Vagina (tissue), 2 donors: ENCODE measurements around the gene RRN3. TPM values are rescaled to one million over a fixed set of nuclear protein-coding genes. Genes with fewer than 3 reads are reported as not detected.
"Not testable (repeated sequence)": the region's sequence is repeated elsewhere in the genome, so short reads cannot be mapped to it uniquely, and the experiment has no call there.

Experiments used
- DNase-seq, 2 donors: peaks; one replicate each; pipeline ENCODE4 v3.0.0-alpha.2; 2017; ENCODE audit errors: extremely low spot score in 2 of 2
- H3K27ac ChIP-seq: fragments of 200-600 bp; sonication (generic); one replicate; pipeline ENCODE4 v1.5.1; 2019
- H3K27me3 ChIP-seq: fragments of 200-600 bp; sonication (generic); one replicate; pipeline ENCODE4 v1.5.1; 2019
- H3K36me3 ChIP-seq, 2 donors: fragments of 200-600 bp; sonication (generic); one replicate each; pipeline ENCODE4 v1.5.1; 2017 to 2019
- H3K4me1 ChIP-seq: fragments of 200-600 bp; sonication (generic); one replicate; pipeline ENCODE4 v1.5.1; 2019
- H3K4me3 ChIP-seq, 2 donors: fragments of 200-600 bp; sonication (generic); 1 replicate in 1 of 2; 2 replicates in 1 of 2; pipeline ENCODE4 v1.5.1; 2016 to 2019
- H3K9me3 ChIP-seq: fragments of 200-600 bp; sonication (generic); one replicate; pipeline ENCODE4 v1.5.1; 2019
- CTCF ChIP-seq, 3 experiments: fragments of 450-650 bp in 2 of 3; fragments of 200-600 bp in 1 of 3; sonication (generic) in 1 of 3; IDR thresholded peaks; one replicate each; pipeline ENCODE4 v1.5.1; 2017 to 2019; ENCODE audit warnings: antibody characterized with exemption in 3 of 3, mild to moderate bottlenecking in 2 of 3, moderate library complexity in 2 of 3
- POLR2A ChIP-seq, 2 donors: fragments of 450-650 bp; IDR thresholded peaks; one replicate each; pipeline ENCODE4 v1.6.1; 2017; ENCODE audit warnings: antibody characterized with exemption in 2 of 2, mild to moderate bottlenecking in 2 of 2, moderate library complexity in 2 of 2
- POLR2AphosphoS5 ChIP-seq, 2 donors: sonication (generic); formaldehyde crosslinking; IDR thresholded peaks; one replicate each; pipeline ENCODE4 v1.9.0; 2017; ENCODE audit warnings: antibody characterized with exemption in 2 of 2, mild to moderate bottlenecking in 2 of 2, low read depth in 1 of 2; ENCODE audit not compliant: insufficient read depth in 1 of 2
- intact Hi-C: fragments of 100-400 bp; cut with DNase I; formaldehyde crosslinking; loops from one replicate; pipeline ENCODE4 v1.15.1; 2023
- total RNA-seq: library from RNA; depleted of rRNA; stranded (reverse); fragments of >200 nt; gene quantifications from one replicate; pipeline ENCODE4 v1.2.3, GENCODE V29; 2016

Gene RRN3
- total RNA-seq, 1 donor from 2014 or later = 24.8 TPM

- no peaks in the 10 kb centered on the region for H3K9me3 ChIP-seq
- H3K27me3 ChIP-seq = no peaks in the 10 kb centered on the region
- intact Hi-C loops = no loop called here
- H3K36me3 ChIP-seq = peaks cover 0 to under 1% of the 10 kb centered on the region in 2 donors
- TF ChIP-seq POLR2A (IDR thresholded peaks at IDR 0.05) = no peak
- TF ChIP-seq CTCF (IDR thresholded peaks at IDR 0.05) = no peak
- no peak for TF ChIP-seq POLR2AphosphoS5 (IDR thresholded peaks at IDR 0.05; ENCODE audit: insufficient read depth in 1 of 2, low read depth in 1 of 2)
- H3K4me3 ChIP-seq = no peak overlapping the region
- DNase-seq = no peak
- H3K4me1 ChIP-seq = peaks cover 34% of the 10 kb centered on the region
- peak overlapping the region; percentile 39 for H3K27ac ChIP-seq
Observed at GRCh38 chr16:15052747-15053476, 41.2 kb downstream of the RRN3 start.

- no peak overlapping the region for H3K27ac ChIP-seq
- DNase-seq = no peak
- H3K36me3 ChIP-seq = peaks cover 0 to 11% of the 10 kb centered on the region in 2 donors
- no peaks in the 10 kb centered on the region for H3K27me3 ChIP-seq
- no peak overlapping the region for H3K4me3 ChIP-seq
- H3K9me3 ChIP-seq = no peaks in the 10 kb centered on the region
- TF ChIP-seq POLR2AphosphoS5 (IDR thresholded peaks at IDR 0.05; ENCODE audit: insufficient read depth in 1 of 2, low read depth in 1 of 2) = no peak
- no peak for TF ChIP-seq CTCF (IDR thresholded peaks at IDR 0.05)
- no peak for TF ChIP-seq POLR2A (IDR thresholded peaks at IDR 0.05)
- intact Hi-C loops = no loop called here
- H3K4me1 ChIP-seq = peaks cover 33% of the 10 kb centered on the region
Observed at GRCh38 chr16:15051387-15051951, 42.6 kb downstream of the RRN3 start.

GRCh38 chr16:15050440-15050839 lies 43.6 kb downstream of the RRN3 start:
- H3K9me3 ChIP-seq, H3K27me3 ChIP-seq, H3K27ac ChIP-seq, intact Hi-C loops, H3K4me3 ChIP-seq, DNase-seq: not testable (repeated sequence)
- H3K4me1 ChIP-seq = peaks cover 29% of the 10 kb centered on the region
- H3K36me3 ChIP-seq = peaks cover 0 to 11% of the 10 kb centered on the region in 2 donors

GRCh38 chr16:15049581-15050180 lies 44.4 kb downstream of the RRN3 start:
- intact Hi-C loops = no loop called here
- peaks cover 0 to 11% of the 10 kb centered on the region in 2 donors for H3K36me3 ChIP-seq
- TF ChIP-seq CTCF (IDR thresholded peaks at IDR 0.05) = no peak
- no peak for TF ChIP-seq POLR2A (IDR thresholded peaks at IDR 0.05)
- no peak for TF ChIP-seq POLR2AphosphoS5 (IDR thresholded peaks at IDR 0.05; ENCODE audit: insufficient read depth in 1 of 2, low read depth in 1 of 2)
- H3K9me3 ChIP-seq = no peaks in the 10 kb centered on the region
- no peak for DNase-seq
- peaks cover 22% of the 10 kb centered on the region for H3K4me1 ChIP-seq
- H3K4me3 ChIP-seq = no peak overlapping the region
- H3K27ac ChIP-seq = no peak overlapping the region
- H3K27me3 ChIP-seq = no peaks in the 10 kb centered on the region

GRCh38 chr16:15046692-15047376 lies 47.2 kb downstream of the RRN3 start:
- Histone ChIP-seq H3K9me3 (no peaks in the 10 kb centered on the region), H3K4me1 (peaks cover 15% of the 10 kb centered on the region), H3K4me3 (no peak overlapping the region), H3K27ac (no peak overlapping the region), H3K36me3 (peaks cover 0 to 26% of the 10 kb centered on the region in 2 donors), H3K27me3 (no peaks in the 10 kb centered on the region)
- DNase-seq = no peak
- intact Hi-C loops = no loop called here
- TF ChIP-seq POLR2A (IDR thresholded peaks at IDR 0.05) = no peak
- no peak for TF ChIP-seq POLR2AphosphoS5 (IDR thresholded peaks at IDR 0.05; ENCODE audit: insufficient read depth in 1 of 2, low read depth in 1 of 2)
- no peak for TF ChIP-seq CTCF (IDR thresholded peaks at IDR 0.05)

- Histone ChIP-seq H3K4me1 (peaks cover 24% of the 10 kb centered on the region), H3K36me3 (peaks cover 0 to 34% of the 10 kb centered on the region in 2 donors)
- H3K9me3 ChIP-seq, intact Hi-C loops, H3K27me3 ChIP-seq, DNase-seq, H3K4me3 ChIP-seq, H3K27ac ChIP-seq: not testable (repeated sequence)
Observed at GRCh38 chr16:15045270-15045669, 48.8 kb downstream of the RRN3 start.
